ENCODE measurements around the gene CSTB. TPM values are rescaled to one million over a fixed set of nuclear protein-coding genes. Genes with fewer than 3 reads are reported as not detected.

Gene CSTB
- total RNA-seq, 1 experiment from 2014 or later: 151 TPM

DNA sequence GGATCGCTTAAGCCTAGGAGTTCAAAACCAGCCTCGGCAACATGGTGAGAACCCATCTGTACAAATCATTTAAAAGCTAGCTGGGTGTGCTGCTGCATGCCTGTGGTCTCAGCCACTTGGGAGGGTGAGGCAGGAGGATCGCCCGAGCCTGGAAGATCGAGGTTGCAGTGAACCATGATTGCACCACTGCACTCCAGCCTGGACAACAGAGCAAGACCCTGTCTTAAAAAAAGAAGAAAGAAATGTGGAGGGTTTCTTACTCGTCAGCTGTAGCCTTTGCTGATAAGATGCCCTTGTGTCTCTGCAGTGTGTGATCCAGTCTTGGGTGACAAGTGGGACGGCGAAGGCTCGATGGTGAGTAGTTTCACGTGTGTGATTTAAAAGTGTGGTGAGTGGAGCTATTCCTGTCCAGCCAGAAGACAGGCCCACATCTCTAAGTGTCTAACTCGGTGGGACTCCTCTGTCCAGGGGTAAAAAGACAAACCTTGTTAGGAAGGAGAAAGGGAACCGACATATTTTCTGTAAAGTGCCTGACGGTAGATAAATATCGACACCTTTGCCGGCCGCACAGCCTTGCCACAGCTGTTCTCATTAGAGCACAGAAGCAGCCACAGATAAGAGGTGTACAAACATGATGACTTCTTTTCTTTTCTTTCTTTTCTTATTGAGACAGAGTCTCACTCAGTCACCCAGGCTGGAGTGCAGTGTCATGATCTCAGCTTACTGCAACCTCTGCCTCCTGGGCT, 30.2 kb downstream of the CSTB start:
- BruUV-seq (replicated peaks): no TSS peak
- Histone ChIP-seq H4K20me1 (ENCODE audit: low read length) (0 out of 2 replicates have a peak, but pooled peaks cover 4% of the 10 kb centered on the region), H3K9me2 (replicated peaks; ENCODE audit: low read length) (no peaks in the 10 kb centered on the region), H3K9me3 (ENCODE audit: low read length) (no peaks in the 10 kb centered on the region), H3K9ac (ENCODE audit: low read length) (no peak overlapping the region), H3F3A (ENCODE audit: low read length, unreplicated experiment) (no peaks in the 10 kb centered on the region), H3K79me2 (ENCODE audit: low read length) (no peaks in the 10 kb centered on the region), H3K36me3 (ENCODE audit: low read depth, low read length) (peaks cover 57% of the 10 kb centered on the region), H3K4me2 (ENCODE audit: low read length) (no peak overlapping the region), H3K27ac (ENCODE audit: low read length) (no peak overlapping the region), H3K27me3 (ENCODE audit: low read length) (no peaks in the 10 kb centered on the region), H3K4me3 (ENCODE audit: low read length) (no peak overlapping the region), H3K4me1 (ENCODE audit: insufficient read depth, low read length) (no peaks in the 10 kb centered on the region), H2AFZ (ENCODE audit: low read length) (no peak overlapping the region)
- DNase-seq (no peak), ATAC-seq (no peak)
- POLR2A ChIA-PET (ENCODE audit: unreplicated experiment): no interaction called here
- CTCF ChIA-PET: no interaction called here
- intact Hi-C loops (cut with micrococcal nuclease): no loop called here
- no peak for TF ChIP-seq EZH2phosphoT487 (IDR thresholded peaks at IDR 0.05; ENCODE audit: borderline replicate concordance, low read length)
- TF ChIP-seq, protein P1, sequence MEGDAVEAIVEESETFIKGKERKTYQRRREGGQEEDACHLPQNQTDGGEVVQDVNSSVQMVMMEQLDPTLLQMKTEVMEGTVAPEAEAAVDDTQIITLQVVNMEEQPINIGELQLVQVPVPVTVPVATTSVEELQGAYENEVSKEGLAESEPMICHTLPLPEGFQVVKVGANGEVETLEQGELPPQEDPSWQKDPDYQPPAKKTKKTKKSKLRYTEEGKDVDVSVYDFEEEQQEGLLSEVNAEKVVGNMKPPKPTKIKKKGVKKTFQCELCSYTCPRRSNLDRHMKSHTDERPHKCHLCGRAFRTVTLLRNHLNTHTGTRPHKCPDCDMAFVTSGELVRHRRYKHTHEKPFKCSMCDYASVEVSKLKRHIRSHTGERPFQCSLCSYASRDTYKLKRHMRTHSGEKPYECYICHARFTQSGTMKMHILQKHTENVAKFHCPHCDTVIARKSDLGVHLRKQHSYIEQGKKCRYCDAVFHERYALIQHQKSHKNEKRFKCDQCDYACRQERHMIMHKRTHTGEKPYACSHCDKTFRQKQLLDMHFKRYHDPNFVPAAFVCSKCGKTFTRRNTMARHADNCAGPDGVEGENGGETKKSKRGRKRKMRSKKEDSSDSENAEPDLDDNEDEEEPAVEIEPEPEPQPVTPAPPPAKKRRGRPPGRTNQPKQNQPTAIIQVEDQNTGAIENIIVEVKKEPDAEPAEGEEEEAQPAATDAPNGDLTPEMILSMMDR (conservative IDR thresholded peaks at IDR 0.05; ENCODE audit: low read depth, low read length): no peak
- TF ChIP-seq EZH2 (IDR thresholded peaks at IDR 0.05; ENCODE audit: low read length, unreplicated experiment): no peak

DNA sequence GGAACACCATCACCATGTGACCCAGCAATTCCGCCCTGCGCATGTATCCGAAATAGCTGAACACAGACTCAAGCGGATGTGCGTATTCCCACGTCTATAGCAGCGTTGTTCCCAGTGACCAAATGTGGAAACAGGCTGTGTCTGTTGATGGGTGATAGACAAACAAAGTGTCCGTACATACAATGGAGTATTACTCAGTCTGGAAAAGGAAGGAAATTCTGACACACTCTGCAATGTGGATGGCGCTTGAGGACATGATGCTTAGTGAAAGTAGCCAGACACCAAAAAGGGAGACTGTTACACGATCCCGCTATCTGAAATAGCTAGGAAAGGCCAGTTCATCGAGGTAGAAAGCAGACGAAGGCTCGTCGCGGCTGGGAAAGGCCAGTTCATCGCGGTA, 31.4 kb downstream of the CSTB start:
- TSS peak; percentile 25 for BruUV-seq (replicated peaks)
- Histone ChIP-seq H3F3A (ENCODE audit: low read length, unreplicated experiment) (no peaks in the 10 kb centered on the region), H3K27me3 (ENCODE audit: low read length) (no peaks in the 10 kb centered on the region), H3K4me2 (ENCODE audit: low read length) (no peak overlapping the region), H2AFZ (ENCODE audit: low read length) (no peak overlapping the region), H3K9me3 (ENCODE audit: low read length) (no peaks in the 10 kb centered on the region), H4K20me1 (ENCODE audit: low read length) (0 out of 2 replicates have a peak, but pooled peaks cover 4% of the 10 kb centered on the region), H3K4me1 (ENCODE audit: insufficient read depth, low read length) (no peaks in the 10 kb centered on the region), H3K36me3 (ENCODE audit: low read depth, low read length) (peaks cover 46% of the 10 kb centered on the region), H3K9me2 (replicated peaks; ENCODE audit: low read length) (no peaks in the 10 kb centered on the region), H3K79me2 (ENCODE audit: low read length) (0 out of 2 replicates have a peak, but pooled peaks cover 7% of the 10 kb centered on the region), H3K9ac (ENCODE audit: low read length) (no peak overlapping the region), H3K4me3 (ENCODE audit: low read length) (no peak overlapping the region), H3K27ac (ENCODE audit: low read length) (no peak overlapping the region)
- TF ChIP-seq, protein P1 (conservative IDR thresholded peaks at IDR 0.05; ENCODE audit: low read depth, low read length): no peak
- TF ChIP-seq EZH2phosphoT487 (IDR thresholded peaks at IDR 0.05; ENCODE audit: borderline replicate concordance, low read length): no peak
- TF ChIP-seq EZH2 (IDR thresholded peaks at IDR 0.05; ENCODE audit: low read length, unreplicated experiment): no peak
- POLR2A ChIA-PET (ENCODE audit: unreplicated experiment): no interaction called here
- no peak for ATAC-seq
- intact Hi-C loops (cut with micrococcal nuclease): no loop called here
- DNase-seq: no peak
- CTCF ChIA-PET: no interaction called here

DNA sequence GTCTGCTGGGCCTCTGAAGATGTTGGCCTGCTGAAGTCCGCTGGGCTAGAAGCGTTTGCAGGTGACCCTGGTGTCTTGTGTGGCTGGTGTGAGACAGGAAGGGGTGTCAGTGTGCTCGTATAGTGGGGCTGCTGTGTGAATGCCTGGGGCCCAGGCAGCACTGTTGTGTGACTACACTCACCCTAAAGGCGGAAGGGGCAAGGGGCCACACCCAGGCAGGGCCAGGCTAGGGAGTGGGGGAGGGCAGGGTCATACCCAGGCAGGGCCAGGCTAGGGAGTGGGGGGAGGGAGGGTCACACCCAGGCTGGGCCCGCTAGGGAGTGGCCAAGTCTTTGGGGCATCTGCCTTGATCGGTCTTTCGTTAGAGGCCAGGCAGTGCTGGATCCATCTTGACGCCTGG, 32.2 kb downstream of the CSTB start:
- intact Hi-C loops (cut with micrococcal nuclease): no loop called here
- no TSS peak for BruUV-seq (replicated peaks)
- peaks cover 44% of the 10 kb centered on the region for H3K36me3 ChIP-seq (ENCODE audit: low read depth, low read length)
- H4K20me1 ChIP-seq (ENCODE audit: low read length): 0 out of 2 replicates have a peak, but pooled peaks cover 4% of the 10 kb centered on the region
- DNase-seq (no peak), ATAC-seq (no peak)
- H3K9me3 ChIP-seq (ENCODE audit: low read length): no peaks in the 10 kb centered on the region
- no peak overlapping the region for H3K27ac ChIP-seq (ENCODE audit: low read length)
- H3K4me3 ChIP-seq (ENCODE audit: low read length): no peak overlapping the region
- ChIA-PET POLR2A (ENCODE audit: unreplicated experiment) (no interaction called here), CTCF (no interaction called here)
- H3K4me1 ChIP-seq (ENCODE audit: insufficient read depth, low read length): no peaks in the 10 kb centered on the region
- no peak overlapping the region for H3K9ac ChIP-seq (ENCODE audit: low read length)
- no peak overlapping the region for H3K4me2 ChIP-seq (ENCODE audit: low read length)
- H3K79me2 ChIP-seq (ENCODE audit: low read length): peaks cover 13% of the 10 kb centered on the region; the same call in 1 of the 2 replicates
- H2AFZ ChIP-seq (ENCODE audit: low read length): no peak overlapping the region
- H3F3A ChIP-seq (ENCODE audit: low read length, unreplicated experiment): no peaks in the 10 kb centered on the region
- no peaks in the 10 kb centered on the region for H3K27me3 ChIP-seq (ENCODE audit: low read length)
- TF ChIP-seq EZH2 (IDR thresholded peaks at IDR 0.05; ENCODE audit: low read length, unreplicated experiment) (no peak), EZH2phosphoT487 (IDR thresholded peaks at IDR 0.05; ENCODE audit: borderline replicate concordance, low read length) (no peak)
- no peaks in the 10 kb centered on the region for H3K9me2 ChIP-seq (replicated peaks; ENCODE audit: low read length)
